Measurements from ENCODE around the gene CTBS. TPM values are rescaled to one million over a fixed set of nuclear protein-coding genes. Genes with fewer than 3 reads are reported as not detected.
A peak's percentile ranks its signal among the peaks of the same experiment; 100 is the strongest.

The CTBS gene
- total and polyA plus RNA-seq, 2 of the 8 experiments (the other 6 are each of a cell fraction or from before 2014, with no cell fraction given), result 3.3 to 4.1 TPM

GRCh38 chr1:84603941-84604830 lies 29.9 kb upstream of the CTBS start:
- H3K4ac ChIP-seq (replicated peaks; ENCODE audit: insufficient read length, low read depth, low read length), result no peak overlapping the region
- H3K79me2 ChIP-seq (ENCODE audit: control insufficient read depth in 1 of 2, insufficient read depth in 2 of 2, low read length in 2 of 2), result no peaks in the 10 kb centered on the region
- H3K4me2 ChIP-seq (ENCODE audit: insufficient read depth in 1 of 2, low read depth in 2 of 2, low read length in 2 of 2), result no peak overlapping the region
- H3K23me2 ChIP-seq (ENCODE audit: low read depth, low read length), result no peaks in the 10 kb centered on the region
- H4K5ac ChIP-seq (ENCODE audit: insufficient read length, low read depth, low read length), result no peak overlapping the region
- no peak overlapping the region for H3K56ac ChIP-seq (replicated peaks; ENCODE audit: insufficient read length, low read depth, low read length)
- FAIRE-seq (no peak), DNase-seq (ENCODE audit: low read depth in 1 of 2, low spot score in 2 of 2) (peak; percentile 49 to 60)
- WGBS, 2 experiments (ENCODE audit: extremely low coverage in 1 of 2, insufficient coverage in 1 of 2, insufficient read length in 1 of 2, insufficient replicate concordance in 2 of 2, low coverage in 1 of 2, low lambda C conversion rate in 2 of 2, missing lambda C conversion rate in 1 of 2), result 65% methylated on average over 15 of the region's 15 CpGs; no CpG with 5 or more reads in 1 of the 2 experiments
- no peaks in the 10 kb centered on the region for H3K4me1 ChIP-seq (replicated peaks in 1 of 4; ENCODE audit: control insufficient read depth in 3 of 4, insufficient read depth in 4 of 4, low read length in 3 of 4)
- no peak overlapping the region for H2AK5ac ChIP-seq (ENCODE audit: low read depth, low read length)
- no peak overlapping the region for H3K14ac ChIP-seq (ENCODE audit: insufficient read length)
- no peak overlapping the region for H2BK5ac ChIP-seq (ENCODE audit: low read depth, low read length)
- H3K9me3 ChIP-seq (ENCODE audit: insufficient read depth in 2 of 2, low read depth in 1 of 2, low read length in 1 of 2), result peaks cover 20 to 24% of the 10 kb centered on the region in 2 experiments
- H3K36me3 ChIP-seq (ENCODE audit: control insufficient read depth in 2 of 4, insufficient read depth in 4 of 4, low read length in 3 of 4), result no peaks in the 10 kb centered on the region
- H2BK15ac ChIP-seq (ENCODE audit: low read length), result no peak overlapping the region
- H3K9ac ChIP-seq (replicated peaks in 1 of 4; ENCODE audit: extremely low read depth in 1 of 4, low read depth in 3 of 4, low read length in 3 of 4), result no peak overlapping the region
- H4K91ac ChIP-seq (replicated peaks; ENCODE audit: insufficient read length, low read length), result no peak overlapping the region
- no peaks in the 10 kb centered on the region for H3K27me3 ChIP-seq (replicated peaks in 1 of 4; ENCODE audit: control insufficient read depth in 3 of 4, extremely low read depth in 1 of 4, insufficient read depth in 3 of 4, low read length in 3 of 4)
- H3K79me1 ChIP-seq (ENCODE audit: low read depth, low read length), result no peaks in the 10 kb centered on the region
- H3K18ac ChIP-seq (ENCODE audit: extremely low read depth, low read length), result no peak overlapping the region
- H2BK12ac ChIP-seq (ENCODE audit: low read depth, low read length), result no peak overlapping the region
- ChIA-PET POLR2A (ENCODE audit: partially characterized antibody) (interaction anchor here (1.5 kb wide), 1 partner anchor 98 kb away, joined by 5 read pairs; the partner anchor contains the start of genes GNG5 and SPATA1), CTCF (ENCODE audit: partially characterized antibody) (interaction anchor here (0.6 to 3.2 kb wide), 37 partner anchors 8 to 672 kb away, joined by 3 to 13 read pairs (median 4); partner anchors contain the start of gene CTBS)
- H4K8ac ChIP-seq (ENCODE audit: extremely low read depth, insufficient read depth, low read length), result no peak overlapping the region
- H2AFZ ChIP-seq (ENCODE audit: low read length), result peak overlapping the region; percentile 51
- H3K23ac ChIP-seq (ENCODE audit: insufficient read length), result no peak overlapping the region
- H2BK120ac ChIP-seq (replicated peaks; ENCODE audit: low read depth, low read length), result no peak overlapping the region
- no peak overlapping the region for H3K4me3 ChIP-seq (ENCODE audit: extremely low read depth in 1 of 4, insufficient read depth in 2 of 4, low read depth in 3 of 4, low read length in 4 of 4)
- no peaks in the 10 kb centered on the region for H4K20me1 ChIP-seq (replicated peaks in 1 of 2; ENCODE audit: control insufficient read depth in 1 of 2, insufficient read depth in 2 of 2, low read length in 2 of 2)
- H3K27ac ChIP-seq (ENCODE audit: low read depth, low read length), result no peak overlapping the region
- H2BK20ac ChIP-seq (ENCODE audit: low read length), result no peak overlapping the region
- TF ChIP-seq EP300 (IDR thresholded peaks at IDR 0.05; ENCODE audit: borderline replicate concordance in 1 of 2, low read depth in 2 of 2, low read length in 2 of 2), result no peak
- TF ChIP-seq ATF2 (IDR thresholded peaks at IDR 0.05; ENCODE audit: low read length), result no peak
- TF ChIP-seq CEBPB (IDR thresholded peaks at IDR 0.05; ENCODE audit: low read depth, low read length), result no peak
- no peak for TF ChIP-seq YY1 (IDR thresholded peaks at IDR 0.05; ENCODE audit: low read depth, low read length)
- no peak for TF ChIP-seq EGR1 (IDR thresholded peaks at IDR 0.05; ENCODE audit: borderline replicate concordance, low read depth, low read length)
- no peak for TF ChIP-seq SIN3A (conservative IDR thresholded peaks at IDR 0.05 in 1 of 2, IDR thresholded peaks at IDR 0.05 in 1 of 2; ENCODE audit: low read depth in 1 of 2, low read length in 2 of 2)
- TF ChIP-seq CHD1 (IDR thresholded peaks at IDR 0.05; ENCODE audit: low read depth, low read length), result no peak
- TF ChIP-seq TEAD4 (IDR thresholded peaks at IDR 0.05; ENCODE audit: low read depth, low read length), result peak; percentile 64
- TF ChIP-seq E2F6 (IDR thresholded peaks at IDR 0.05), result peak; percentile 81

Data from H1 (cell line).